NT2/D1 (cell line): Measurements from ENCODE around the gene HOXA11.

ENCODE experiments used
- DNase-seq: peaks from one replicate; pipeline ENCODE4 v3.0.0-alpha.2; 2011; ENCODE audit warnings: low read depth, low spot score
- H3K27me3 ChIP-seq: 2 replicates; pipeline ENCODE4 v1.6.0; 2011; ENCODE audit warnings: mild to moderate bottlenecking; ENCODE audit not compliant: insufficient read length, insufficient read depth
- H3K36me3 ChIP-seq: 2 replicates; pipeline ENCODE4 v1.6.1; 2011; ENCODE audit warnings: mild to moderate bottlenecking, low read length, mixed read lengths; ENCODE audit not compliant: insufficient read depth, insufficient read length
- H3K4me1 ChIP-seq: 2 replicates; pipeline ENCODE4 v1.5.1; 2011; ENCODE audit not compliant: insufficient read depth, insufficient read length
- H3K4me3 ChIP-seq: 2 replicates; pipeline ENCODE4 v1.5.1; 2011; ENCODE audit warnings: low read depth; ENCODE audit not compliant: insufficient read length
- H3K9ac ChIP-seq: 2 replicates; pipeline ENCODE4 v1.6.0; 2011; ENCODE audit warnings: low read depth; ENCODE audit not compliant: insufficient read length
- H3K9me3 ChIP-seq: 2 replicates; pipeline ENCODE4 v1.5.1; 2011; ENCODE audit warnings: mild to moderate bottlenecking, low read length; ENCODE audit not compliant: insufficient read depth
- SUZ12 ChIP-seq: IDR thresholded peaks from 2 replicates; pipeline ENCODE4 v1.6.1; 2011; ENCODE audit not compliant: insufficient read length, insufficient read depth; ENCODE audit errors: extremely low read depth
- YY1 ChIP-seq: IDR thresholded peaks from 2 replicates; pipeline ENCODE4 v1.6.1; 2011; ENCODE audit not compliant: insufficient read length, insufficient read depth
- ZNF274 ChIP-seq: IDR thresholded peaks from 2 replicates; pipeline ENCODE4 v1.6.1; 2011; ENCODE audit warnings: mild to moderate bottlenecking, low read depth, low read length

Gene HOXA11

GRCh38 chr7:27156916-27157701 is 27.9 kb downstream of the HOXA11 start:
- H3K9ac ChIP-seq, result no peak overlapping the region
- H3K4me1 ChIP-seq, result peaks cover 3% of the 10 kb centered on the region
- no peak overlapping the region for H3K4me3 ChIP-seq
- no peak for DNase-seq
- H3K27me3 ChIP-seq, result peaks cover 100% of the 10 kb centered on the region
- no peaks in the 10 kb centered on the region for H3K36me3 ChIP-seq
- no peak for TF ChIP-seq ZNF274
- no peak for TF ChIP-seq YY1
- TF ChIP-seq SUZ12, result no peak
- H3K9me3 ChIP-seq, result peaks cover 10% of the 10 kb centered on the region

DNA sequence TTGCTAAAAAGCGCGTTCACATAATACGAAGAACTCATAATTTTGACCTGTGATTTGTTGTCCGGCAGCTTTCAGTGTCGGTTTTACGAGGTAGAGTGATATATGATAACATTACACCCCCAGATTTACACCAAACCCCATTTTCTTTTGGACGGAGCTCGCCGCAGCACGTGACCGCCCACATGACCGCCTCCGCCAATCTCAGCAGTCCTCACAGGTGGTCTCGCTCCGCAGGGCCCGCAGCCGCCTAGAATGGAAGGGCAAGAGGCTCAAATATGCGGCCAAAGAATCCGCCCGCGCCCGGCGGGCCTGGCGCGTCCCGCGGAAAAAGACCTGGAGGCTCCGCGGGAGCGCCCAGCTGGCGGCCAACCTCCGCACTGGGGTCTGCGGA is 28.5 kb downstream of the HOXA11 start, which contains the start of gene HOXA7:
Gene HOXA7, minus strand, starts transcription at position 168 of the 391 bp plus-strand sequence. Its CDS starts 130 bp downstream, at position 38.
- H3K27me3 ChIP-seq, result peaks cover 100% of the 10 kb centered on the region
- TF ChIP-seq ZNF274, result no peak
- H3K36me3 ChIP-seq, result no peaks in the 10 kb centered on the region
- H3K9ac ChIP-seq, result peak within 1 kb of the TSS; percentile 47
- H3K4me3 ChIP-seq, result peak within 1 kb of the TSS; percentile 47
- peak; percentile 56 for DNase-seq
- peaks cover 10% of the 10 kb centered on the region for H3K9me3 ChIP-seq
- H3K4me1 ChIP-seq, result peaks cover 3% of the 10 kb centered on the region

DNA sequence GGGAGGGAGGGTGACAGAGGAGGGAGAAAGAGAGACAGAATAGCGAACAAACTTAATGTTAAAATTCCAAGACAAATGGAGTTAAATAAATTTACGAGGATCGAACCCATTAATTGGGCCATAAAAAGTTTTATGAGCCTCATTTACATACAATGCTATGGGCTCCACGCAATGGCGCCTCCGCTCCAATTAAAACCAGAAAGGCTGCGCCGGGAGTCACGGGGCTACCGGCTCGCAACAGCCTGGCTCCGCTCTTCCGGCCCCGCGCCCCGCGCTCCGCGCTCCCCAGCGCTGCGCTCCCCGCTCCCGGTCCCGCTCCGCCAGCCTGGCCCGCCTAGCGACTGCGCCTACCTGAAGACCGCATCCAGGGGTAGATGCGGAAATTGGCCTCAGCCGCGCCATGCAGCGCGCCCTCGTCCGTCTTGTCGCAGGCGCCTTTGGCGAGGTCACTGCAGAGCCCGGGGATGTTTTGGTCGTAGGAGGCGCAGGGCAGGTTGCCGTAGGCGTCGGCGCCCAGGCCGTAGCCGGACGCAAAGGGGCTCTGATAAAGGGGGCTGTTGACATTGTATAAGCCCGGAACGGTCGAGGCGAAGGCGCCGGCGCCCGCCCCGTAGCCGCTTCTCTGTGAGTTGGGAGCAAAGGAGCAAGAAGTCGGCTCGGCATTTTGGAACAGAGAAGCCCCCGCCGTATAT is 29.1 kb downstream of the HOXA11 start:
- H3K9ac ChIP-seq, result peak overlapping the region; percentile 47
- peak overlapping the region; percentile 47 for H3K4me3 ChIP-seq
- no peaks in the 10 kb centered on the region for H3K36me3 ChIP-seq
- H3K27me3 ChIP-seq, result peaks cover 100% of the 10 kb centered on the region
- TF ChIP-seq SUZ12 (no peak), YY1 (no peak), ZNF274 (no peak)
- H3K4me1 ChIP-seq, result peaks cover 6% of the 10 kb centered on the region
- no peak for DNase-seq
- H3K9me3 ChIP-seq, result peaks cover 10% of the 10 kb centered on the region

- no peaks in the 10 kb centered on the region for H3K36me3 ChIP-seq
- TF ChIP-seq ZNF274 (no peak), YY1 (no peak), SUZ12 (no peak)
- H3K9me3 ChIP-seq, result peaks cover 10% of the 10 kb centered on the region
- no peak overlapping the region for H3K9ac ChIP-seq
- DNase-seq, result no peak
- H3K27me3 ChIP-seq, result peaks cover 100% of the 10 kb centered on the region
- H3K4me3 ChIP-seq, result no peak overlapping the region
- H3K4me1 ChIP-seq, result peaks cover 3% of the 10 kb centered on the region
Observed at GRCh38 chr7:27154901-27155815, 29.9 kb downstream of the HOXA11 start.

DNA sequence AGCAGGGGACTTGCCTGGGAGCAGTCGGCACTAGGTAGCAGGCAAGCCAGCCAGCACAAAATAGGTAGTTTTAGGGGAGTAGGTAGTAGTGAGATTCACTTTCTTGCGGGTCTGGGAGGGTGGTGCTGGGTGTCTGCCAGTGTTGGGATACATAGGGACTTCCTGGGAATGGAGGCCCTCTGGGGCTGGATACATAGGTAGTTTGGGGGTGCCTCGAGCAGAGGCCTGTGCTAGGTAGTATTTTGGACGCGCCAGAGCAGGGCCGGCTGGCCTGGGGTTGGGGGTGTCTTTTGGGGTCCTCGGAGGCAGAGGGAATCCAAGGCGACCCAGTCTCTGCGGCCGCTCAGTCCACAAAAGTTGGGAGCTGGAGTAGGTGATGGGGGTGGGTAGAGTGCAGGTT is 30.7 kb downstream of the HOXA11 start:
- Histone ChIP-seq H3K9ac (no peak overlapping the region), H3K9me3 (peaks cover 10% of the 10 kb centered on the region), H3K27me3 (peaks cover 100% of the 10 kb centered on the region), H3K4me3 (no peak overlapping the region), H3K4me1 (peaks cover 3% of the 10 kb centered on the region), H3K36me3 (no peaks in the 10 kb centered on the region)
- TF ChIP-seq SUZ12 (no peak), ZNF274 (no peak), YY1 (no peak)
- no peak for DNase-seq

DNA sequence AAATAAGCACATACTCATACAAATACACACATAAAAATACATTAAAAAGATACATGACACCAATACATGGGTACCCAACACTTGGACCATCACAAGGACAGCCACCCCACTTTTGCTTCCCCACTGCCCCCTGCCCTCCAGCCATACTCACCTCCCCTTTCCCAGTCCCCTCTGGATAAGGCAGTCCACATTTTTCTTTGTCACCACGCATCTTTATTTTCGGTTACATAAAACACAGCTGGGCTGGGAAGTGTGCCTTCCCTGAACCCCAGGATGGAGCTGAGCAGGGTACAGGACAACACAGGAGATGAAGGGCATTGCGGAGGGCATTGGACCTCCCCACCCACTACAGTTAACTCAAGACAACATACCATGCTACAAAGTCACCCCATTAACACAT is 31.5 kb downstream of the HOXA11 start:
- no peak for DNase-seq
- Histone ChIP-seq H3K9ac (no peak overlapping the region), H3K27me3 (peaks cover 100% of the 10 kb centered on the region), H3K4me1 (peaks cover 3% of the 10 kb centered on the region), H3K9me3 (peaks cover 10% of the 10 kb centered on the region), H3K4me3 (no peak overlapping the region), H3K36me3 (no peaks in the 10 kb centered on the region)
- TF ChIP-seq YY1, result no peak
- TF ChIP-seq SUZ12, result no peak
- TF ChIP-seq ZNF274, result no peak
